ENCODE measurements around the gene CD80.
A peak's percentile ranks its signal among the peaks of the same experiment; 100 is the strongest.

CD80 gene

GRCh38 chr3:119497820-119498185 is 61.6 kb downstream of the CD80 start:
- DNase-seq (ENCODE audit: low read depth): no peak
- no peak for TF ChIP-seq CTCF (IDR thresholded peaks at IDR 0.05; ENCODE audit: control insufficient read depth, insufficient read depth, low read depth, low read length, missing control alignments)
- H3K4me3 ChIP-seq (ENCODE audit: control insufficient read depth, low read depth, low read length): peak overlapping the region; percentile 89

- no peak overlapping the region for H3K4me3 ChIP-seq (ENCODE audit: control insufficient read depth, low read depth, low read length)
- no peak for TF ChIP-seq CTCF (IDR thresholded peaks at IDR 0.05; ENCODE audit: control insufficient read depth, insufficient read depth, low read depth, low read length, missing control alignments)
- DNase-seq (ENCODE audit: low read depth): no peak
Measured at GRCh38 chr3:119494597-119494996, 64.8 kb downstream of the CD80 start.

- TF ChIP-seq CTCF (IDR thresholded peaks at IDR 0.05; ENCODE audit: control insufficient read depth, insufficient read depth, low read depth, low read length, missing control alignments): no peak
- DNase-seq (ENCODE audit: low read depth): no peak
Measured at GRCh38 chr3:119492810-119493209, 66.6 kb downstream of the CD80 start.

DNA sequence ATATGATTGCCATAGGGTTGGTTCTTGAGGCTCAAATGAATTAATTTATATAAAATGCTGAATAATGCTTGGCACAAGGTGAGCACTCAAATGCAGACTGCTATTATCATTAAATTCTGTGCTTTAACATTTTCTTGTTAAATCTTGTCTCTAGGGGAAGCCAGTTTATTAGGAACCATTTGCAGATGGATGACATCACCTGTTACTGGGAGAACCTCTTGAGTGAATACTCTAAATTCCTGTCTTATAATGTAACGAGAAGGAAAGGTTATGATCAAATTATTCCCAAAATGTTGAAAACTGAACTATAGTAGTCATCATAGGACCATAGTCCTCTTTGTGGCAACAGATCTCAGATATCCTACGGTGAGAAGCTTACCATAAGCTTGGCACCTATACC is 67.3 kb downstream of the CD80 start:
- TF ChIP-seq CTCF (IDR thresholded peaks at IDR 0.05; ENCODE audit: control insufficient read depth, insufficient read depth, low read depth, low read length, missing control alignments): no peak
- DNase-seq (ENCODE audit: low read depth): no peak
- no peak overlapping the region for H3K4me3 ChIP-seq (ENCODE audit: control insufficient read depth, low read depth, low read length)

More at GRCh38 chr3:119492810-119493209, 66.6 kb downstream of the CD80 start:
- H3K4me3 ChIP-seq (ENCODE audit: control insufficient read depth, low read depth, low read length): no peak overlapping the region

- no peak for TF ChIP-seq CTCF (IDR thresholded peaks at IDR 0.05; ENCODE audit: control insufficient read depth, insufficient read depth, low read depth, low read length, missing control alignments)
- H3K4me3 ChIP-seq (ENCODE audit: control insufficient read depth, low read depth, low read length): no peak overlapping the region
- no peak for DNase-seq (ENCODE audit: low read depth)
Measured at GRCh38 chr3:119490153-119490552, 69.3 kb downstream of the CD80 start.

- H3K4me3 ChIP-seq (ENCODE audit: control insufficient read depth, low read depth, low read length): no peak overlapping the region
- TF ChIP-seq CTCF (IDR thresholded peaks at IDR 0.05; ENCODE audit: control insufficient read depth, insufficient read depth, low read depth, low read length, missing control alignments): no peak
- no peak for DNase-seq (ENCODE audit: low read depth)
Measured at GRCh38 chr3:119485563-119485962, 73.9 kb downstream of the CD80 start.

- no peak for TF ChIP-seq CTCF (IDR thresholded peaks at IDR 0.05; ENCODE audit: control insufficient read depth, insufficient read depth, low read depth, low read length, missing control alignments)
- H3K4me3 ChIP-seq (ENCODE audit: control insufficient read depth, low read depth, low read length): no peak overlapping the region
- no peak for DNase-seq (ENCODE audit: low read depth)
Measured at GRCh38 chr3:119483101-119483500, 76.3 kb downstream of the CD80 start.
